Mucosa of stomach (tissue), 1 donor: Measurements from ENCODE around the gene ABHD17C.

Experiments used
- H3K27me3 ChIP-seq: one replicate; pipeline ENCODE4 v1.7.0; 2013; ENCODE audit warnings: mild to moderate bottlenecking, low read length; ENCODE audit not compliant: control insufficient read depth, insufficient read depth
- H3K36me3 ChIP-seq: one replicate; pipeline ENCODE4 v1.7.0; 2013; ENCODE audit warnings: low read length; ENCODE audit not compliant: control insufficient read depth, insufficient read depth
- H3K4me1 ChIP-seq: one replicate; pipeline ENCODE4 v1.7.0; 2013; ENCODE audit warnings: mild to moderate bottlenecking, low read length; ENCODE audit not compliant: control insufficient read depth, insufficient read depth
- H3K4me3 ChIP-seq: one replicate; pipeline ENCODE4 v1.7.0; 2013; ENCODE audit warnings: low read length
- H3K9ac ChIP-seq: one replicate; pipeline ENCODE4 v1.7.0; 2013; ENCODE audit warnings: mild to moderate bottlenecking, low read length, moderate library complexity
- H3K9me3 ChIP-seq: one replicate; pipeline ENCODE4 v1.7.0; 2013; ENCODE audit warnings: mild to moderate bottlenecking, low read length, moderate library complexity; ENCODE audit not compliant: control insufficient read depth
- donor health status: Pancreatic carcinoma.

Gene ABHD17C

GRCh38 chr15:80773122-80773551, 78.0 kb downstream of the ABHD17C start:
- peaks cover 6% of the 10 kb centered on the region for H3K27me3 ChIP-seq
- H3K9me3 ChIP-seq, result no peaks in the 10 kb centered on the region
- no peak overlapping the region for H3K9ac ChIP-seq
- no peaks in the 10 kb centered on the region for H3K36me3 ChIP-seq
- peaks cover 5% of the 10 kb centered on the region for H3K4me1 ChIP-seq
- H3K4me3 ChIP-seq, result no peak overlapping the region

GRCh38 chr15:80773792-80774352, 78.8 kb downstream of the ABHD17C start:
- no peak overlapping the region for H3K4me3 ChIP-seq
- no peaks in the 10 kb centered on the region for H3K36me3 ChIP-seq
- peaks cover 13% of the 10 kb centered on the region for H3K27me3 ChIP-seq
- H3K4me1 ChIP-seq, result peaks cover 11% of the 10 kb centered on the region
- no peak overlapping the region for H3K9ac ChIP-seq
- no peaks in the 10 kb centered on the region for H3K9me3 ChIP-seq

- H3K36me3 ChIP-seq, result no peaks in the 10 kb centered on the region
- no peaks in the 10 kb centered on the region for H3K9me3 ChIP-seq
- H3K4me3 ChIP-seq, result no peak overlapping the region
- peaks cover 14% of the 10 kb centered on the region for H3K4me1 ChIP-seq
- H3K27me3 ChIP-seq, result peaks cover 17% of the 10 kb centered on the region
- no peak overlapping the region for H3K9ac ChIP-seq
These were observed 79.4 kb downstream of the ABHD17C start for GRCh38 chr15:80774486-80774885.

GRCh38 chr15:80775338-80775737, 80.2 kb downstream of the ABHD17C start:
- peaks cover 25% of the 10 kb centered on the region for H3K27me3 ChIP-seq
- H3K9me3 ChIP-seq, result no peaks in the 10 kb centered on the region
- no peak overlapping the region for H3K4me3 ChIP-seq
- H3K36me3 ChIP-seq, result no peaks in the 10 kb centered on the region
- peaks cover 22% of the 10 kb centered on the region for H3K4me1 ChIP-seq
- H3K9ac ChIP-seq, result no peak overlapping the region

- H3K9ac ChIP-seq, result no peak overlapping the region
These were observed 81.4 kb downstream of the ABHD17C start for GRCh38 chr15:80776420-80777045.

GRCh38 chr15:80777137-80777536, 82.0 kb downstream of the ABHD17C start:
- Histone ChIP-seq H3K9me3 (no peaks in the 10 kb centered on the region), H3K4me1 (peaks cover 26% of the 10 kb centered on the region), H3K27me3 (peaks cover 37% of the 10 kb centered on the region), H3K9ac (no peak overlapping the region), H3K36me3 (no peaks in the 10 kb centered on the region), H3K4me3 (no peak overlapping the region)

More at GRCh38 chr15:80776420-80777045, 81.4 kb downstream of the ABHD17C start:
- Histone ChIP-seq H3K27me3 (peaks cover 37% of the 10 kb centered on the region), H3K36me3 (no peaks in the 10 kb centered on the region), H3K4me3 (no peak overlapping the region), H3K4me1 (peaks cover 26% of the 10 kb centered on the region), H3K9me3 (no peaks in the 10 kb centered on the region)

- H3K4me1 ChIP-seq, result peaks cover 26% of the 10 kb centered on the region
- H3K4me3 ChIP-seq, result no peak overlapping the region
- no peaks in the 10 kb centered on the region for H3K36me3 ChIP-seq
- no peak overlapping the region for H3K9ac ChIP-seq
- H3K27me3 ChIP-seq, result peaks cover 37% of the 10 kb centered on the region
- no peaks in the 10 kb centered on the region for H3K9me3 ChIP-seq
These were observed 82.9 kb downstream of the ABHD17C start for GRCh38 chr15:80777826-80778620.

GRCh38 chr15:80778621-80778963, 83.5 kb downstream of the ABHD17C start:
- Histone ChIP-seq H3K4me1 (peaks cover 26% of the 10 kb centered on the region), H3K9ac (peak overlapping the region; percentile 37), H3K4me3 (no peak overlapping the region), H3K36me3 (no peaks in the 10 kb centered on the region), H3K9me3 (no peaks in the 10 kb centered on the region), H3K27me3 (peaks cover 37% of the 10 kb centered on the region)

GRCh38 chr15:80778964-80779657, 84.0 kb downstream of the ABHD17C start, which contains the start of gene CEMIP:
Gene CEMIP (plus strand): TSS chr15:80779370. CDS start chr15:80873880, 94,510 bp downstream.
- H3K36me3 ChIP-seq, result no peaks in the 10 kb centered on the region
- peaks cover 37% of the 10 kb centered on the region for H3K27me3 ChIP-seq
- H3K9ac ChIP-seq, result peak within 1 kb of the TSS; percentile 37
- H3K4me3 ChIP-seq, result peak within 1 kb of the TSS; percentile 26
- peaks cover 26% of the 10 kb centered on the region for H3K4me1 ChIP-seq
- no peaks in the 10 kb centered on the region for H3K9me3 ChIP-seq

GRCh38 chr15:80779658-80780415, 84.7 kb downstream of the ABHD17C start:
- peak overlapping the region; percentile 26 for H3K4me3 ChIP-seq
- H3K27me3 ChIP-seq, result peaks cover 37% of the 10 kb centered on the region
- no peaks in the 10 kb centered on the region for H3K36me3 ChIP-seq
- no peaks in the 10 kb centered on the region for H3K9me3 ChIP-seq
- no peak overlapping the region for H3K9ac ChIP-seq
- H3K4me1 ChIP-seq, result peaks cover 26% of the 10 kb centered on the region

GRCh38 chr15:80780416-80781221, 85.5 kb downstream of the ABHD17C start:
- H3K4me1 ChIP-seq, result peaks cover 26% of the 10 kb centered on the region
- H3K27me3 ChIP-seq, result peaks cover 37% of the 10 kb centered on the region
- no peaks in the 10 kb centered on the region for H3K9me3 ChIP-seq
- no peaks in the 10 kb centered on the region for H3K36me3 ChIP-seq
- H3K9ac ChIP-seq, result no peak overlapping the region
- H3K4me3 ChIP-seq, result no peak overlapping the region
